ENCODE measurements around the gene DYNC1I1. TPM values are rescaled to one million over a fixed set of nuclear protein-coding genes. Genes with fewer than 3 reads are reported as not detected.

The DYNC1I1 gene
- total and polyA plus RNA-seq, 4 donors, result 0.28 to 0.67 (median 0.39) TPM

- Histone ChIP-seq H3K9ac (ENCODE audit: low read depth in 1 of 2, low read length in 2 of 2) (no peak overlapping the region), H3K4me3 (ENCODE audit: low read depth in 1 of 3, low read length in 3 of 3) (no peak overlapping the region), H3K36me3 (ENCODE audit: control insufficient read depth in 4 of 4, insufficient read depth in 3 of 4, low read depth in 1 of 4, low read length in 3 of 4) (no peaks in the 10 kb centered on the region), H3K4me1 (ENCODE audit: control insufficient read depth in 4 of 4, insufficient read depth in 4 of 4, low read length in 3 of 4) (peaks cover 0 to 1% (median 0%) of the 10 kb centered on the region in 4 donors), H3K9me3 (ENCODE audit: control insufficient read depth in 4 of 4, low read length in 3 of 4) (no peaks in the 10 kb centered on the region), H3K27ac (ENCODE audit: low read depth in 1 of 2, low read length in 2 of 2) (no peak overlapping the region), H3K27me3 (ENCODE audit: control insufficient read depth in 4 of 4, insufficient read depth in 4 of 4, low read length in 3 of 4) (no peaks in the 10 kb centered on the region)
- 74% methylated on average over 6 of the region's 6 CpGs for WGBS
- no peak for DNase-seq (ENCODE audit: low spot score)
- TF ChIP-seq FOXA1 (IDR thresholded peaks at IDR 0.05) (no peak), JUND (IDR thresholded peaks at IDR 0.05) (no peak), TAF1 (conservative IDR thresholded peaks at IDR 0.05) (no peak), RXRA (IDR thresholded peaks at IDR 0.05) (no peak), EGR1 (IDR thresholded peaks at IDR 0.05; ENCODE audit: low read depth in 2 of 2) (no peak), HNF4A (conservative IDR thresholded peaks at IDR 0.05) (no peak), FOXA2 (IDR thresholded peaks at IDR 0.05) (no peak), SP1 (IDR thresholded peaks at IDR 0.05) (no peak), RAD21 (IDR thresholded peaks at IDR 0.05) (no peak), YY1 (IDR thresholded peaks at IDR 0.05) (no peak), NR2F2 (IDR thresholded peaks at IDR 0.05) (no peak), GABPA (IDR thresholded peaks at IDR 0.05 in 1 of 2, conservative IDR thresholded peaks at IDR 0.05 in 1 of 2) (no peak)
- TF ChIP-seq, protein P1, sequence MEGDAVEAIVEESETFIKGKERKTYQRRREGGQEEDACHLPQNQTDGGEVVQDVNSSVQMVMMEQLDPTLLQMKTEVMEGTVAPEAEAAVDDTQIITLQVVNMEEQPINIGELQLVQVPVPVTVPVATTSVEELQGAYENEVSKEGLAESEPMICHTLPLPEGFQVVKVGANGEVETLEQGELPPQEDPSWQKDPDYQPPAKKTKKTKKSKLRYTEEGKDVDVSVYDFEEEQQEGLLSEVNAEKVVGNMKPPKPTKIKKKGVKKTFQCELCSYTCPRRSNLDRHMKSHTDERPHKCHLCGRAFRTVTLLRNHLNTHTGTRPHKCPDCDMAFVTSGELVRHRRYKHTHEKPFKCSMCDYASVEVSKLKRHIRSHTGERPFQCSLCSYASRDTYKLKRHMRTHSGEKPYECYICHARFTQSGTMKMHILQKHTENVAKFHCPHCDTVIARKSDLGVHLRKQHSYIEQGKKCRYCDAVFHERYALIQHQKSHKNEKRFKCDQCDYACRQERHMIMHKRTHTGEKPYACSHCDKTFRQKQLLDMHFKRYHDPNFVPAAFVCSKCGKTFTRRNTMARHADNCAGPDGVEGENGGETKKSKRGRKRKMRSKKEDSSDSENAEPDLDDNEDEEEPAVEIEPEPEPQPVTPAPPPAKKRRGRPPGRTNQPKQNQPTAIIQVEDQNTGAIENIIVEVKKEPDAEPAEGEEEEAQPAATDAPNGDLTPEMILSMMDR (IDR thresholded peaks at IDR 0.05; ENCODE audit: low read depth, low read length, missing input control), result no peak
- TF ChIP-seq, protein P2, sequence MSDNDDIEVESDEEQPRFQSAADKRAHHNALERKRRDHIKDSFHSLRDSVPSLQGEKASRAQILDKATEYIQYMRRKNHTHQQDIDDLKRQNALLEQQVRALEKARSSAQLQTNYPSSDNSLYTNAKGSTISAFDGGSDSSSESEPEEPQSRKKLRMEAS (IDR thresholded peaks at IDR 0.05), result no peak
- TF ChIP-seq, protein P3, sequence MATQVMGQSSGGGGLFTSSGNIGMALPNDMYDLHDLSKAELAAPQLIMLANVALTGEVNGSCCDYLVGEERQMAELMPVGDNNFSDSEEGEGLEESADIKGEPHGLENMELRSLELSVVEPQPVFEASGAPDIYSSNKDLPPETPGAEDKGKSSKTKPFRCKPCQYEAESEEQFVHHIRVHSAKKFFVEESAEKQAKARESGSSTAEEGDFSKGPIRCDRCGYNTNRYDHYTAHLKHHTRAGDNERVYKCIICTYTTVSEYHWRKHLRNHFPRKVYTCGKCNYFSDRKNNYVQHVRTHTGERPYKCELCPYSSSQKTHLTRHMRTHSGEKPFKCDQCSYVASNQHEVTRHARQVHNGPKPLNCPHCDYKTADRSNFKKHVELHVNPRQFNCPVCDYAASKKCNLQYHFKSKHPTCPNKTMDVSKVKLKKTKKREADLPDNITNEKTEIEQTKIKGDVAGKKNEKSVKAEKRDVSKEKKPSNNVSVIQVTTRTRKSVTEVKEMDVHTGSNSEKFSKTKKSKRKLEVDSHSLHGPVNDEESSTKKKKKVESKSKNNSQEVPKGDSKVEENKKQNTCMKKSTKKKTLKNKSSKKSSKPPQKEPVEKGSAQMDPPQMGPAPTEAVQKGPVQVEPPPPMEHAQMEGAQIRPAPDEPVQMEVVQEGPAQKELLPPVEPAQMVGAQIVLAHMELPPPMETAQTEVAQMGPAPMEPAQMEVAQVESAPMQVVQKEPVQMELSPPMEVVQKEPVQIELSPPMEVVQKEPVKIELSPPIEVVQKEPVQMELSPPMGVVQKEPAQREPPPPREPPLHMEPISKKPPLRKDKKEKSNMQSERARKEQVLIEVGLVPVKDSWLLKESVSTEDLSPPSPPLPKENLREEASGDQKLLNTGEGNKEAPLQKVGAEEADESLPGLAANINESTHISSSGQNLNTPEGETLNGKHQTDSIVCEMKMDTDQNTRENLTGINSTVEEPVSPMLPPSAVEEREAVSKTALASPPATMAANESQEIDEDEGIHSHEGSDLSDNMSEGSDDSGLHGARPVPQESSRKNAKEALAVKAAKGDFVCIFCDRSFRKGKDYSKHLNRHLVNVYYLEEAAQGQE (IDR thresholded peaks at IDR 0.05), result no peak
- TF ChIP-seq, protein P4, sequence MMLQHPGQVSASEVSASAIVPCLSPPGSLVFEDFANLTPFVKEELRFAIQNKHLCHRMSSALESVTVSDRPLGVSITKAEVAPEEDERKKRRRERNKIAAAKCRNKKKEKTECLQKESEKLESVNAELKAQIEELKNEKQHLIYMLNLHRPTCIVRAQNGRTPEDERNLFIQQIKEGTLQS (IDR thresholded peaks at IDR 0.05), result no peak
These were observed 227.1 kb downstream of the DYNC1I1 start for GRCh38 chr7:95999481-95999880.

GRCh38 chr7:96004578-96004977 is 232.2 kb downstream of the DYNC1I1 start:
- no peak overlapping the region for H3K4me3 ChIP-seq (ENCODE audit: low read depth in 1 of 3, low read length in 3 of 3)
- no peaks in the 10 kb centered on the region for H3K36me3 ChIP-seq (ENCODE audit: control insufficient read depth in 4 of 4, insufficient read depth in 3 of 4, low read depth in 1 of 4, low read length in 3 of 4)
- no peak for DNase-seq (ENCODE audit: low spot score)
- H3K27me3 ChIP-seq (ENCODE audit: control insufficient read depth in 4 of 4, insufficient read depth in 4 of 4, low read length in 3 of 4), result no peaks in the 10 kb centered on the region
- no peak overlapping the region for H3K9ac ChIP-seq (ENCODE audit: low read depth in 1 of 2, low read length in 2 of 2)
- H3K27ac ChIP-seq (ENCODE audit: low read depth in 1 of 2, low read length in 2 of 2), result no peak overlapping the region
- H3K9me3 ChIP-seq (ENCODE audit: control insufficient read depth in 4 of 4, low read length in 3 of 4), result no peaks in the 10 kb centered on the region
- H3K4me1 ChIP-seq (ENCODE audit: control insufficient read depth in 4 of 4, insufficient read depth in 4 of 4, low read length in 3 of 4), result no peaks in the 10 kb centered on the region
- TF ChIP-seq EGR1 (IDR thresholded peaks at IDR 0.05; ENCODE audit: low read depth in 2 of 2), result no peak
- no peak for TF ChIP-seq HNF4G (IDR thresholded peaks at IDR 0.05)
- TF ChIP-seq FOXA2 (IDR thresholded peaks at IDR 0.05), result no peak
- TF ChIP-seq, protein P4 (IDR thresholded peaks at IDR 0.05), result no peak
- no peak for TF ChIP-seq TAF1 (conservative IDR thresholded peaks at IDR 0.05)
- TF ChIP-seq YY1 (IDR thresholded peaks at IDR 0.05), result no peak
- TF ChIP-seq FOXA1 (IDR thresholded peaks at IDR 0.05), result no peak
- TF ChIP-seq, protein P5, sequence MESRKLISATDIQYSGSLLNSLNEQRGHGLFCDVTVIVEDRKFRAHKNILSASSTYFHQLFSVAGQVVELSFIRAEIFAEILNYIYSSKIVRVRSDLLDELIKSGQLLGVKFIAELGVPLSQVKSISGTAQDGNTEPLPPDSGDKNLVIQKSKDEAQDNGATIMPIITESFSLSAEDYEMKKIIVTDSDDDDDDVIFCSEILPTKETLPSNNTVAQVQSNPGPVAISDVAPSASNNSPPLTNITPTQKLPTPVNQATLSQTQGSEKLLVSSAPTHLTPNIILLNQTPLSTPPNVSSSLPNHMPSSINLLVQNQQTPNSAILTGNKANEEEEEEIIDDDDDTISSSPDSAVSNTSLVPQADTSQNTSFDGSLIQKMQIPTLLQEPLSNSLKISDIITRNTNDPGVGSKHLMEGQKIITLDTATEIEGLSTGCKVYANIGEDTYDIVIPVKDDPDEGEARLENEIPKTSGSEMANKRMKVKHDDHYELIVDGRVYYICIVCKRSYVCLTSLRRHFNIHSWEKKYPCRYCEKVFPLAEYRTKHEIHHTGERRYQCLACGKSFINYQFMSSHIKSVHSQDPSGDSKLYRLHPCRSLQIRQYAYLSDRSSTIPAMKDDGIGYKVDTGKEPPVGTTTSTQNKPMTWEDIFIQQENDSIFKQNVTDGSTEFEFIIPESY (IDR thresholded peaks at IDR 0.05), result no peak
- TF ChIP-seq RAD21 (IDR thresholded peaks at IDR 0.05), result no peak
- TF ChIP-seq, protein P1 (IDR thresholded peaks at IDR 0.05; ENCODE audit: low read depth, low read length, missing input control), result no peak
- TF ChIP-seq SP1 (IDR thresholded peaks at IDR 0.05), result no peak
- TF ChIP-seq JUND (IDR thresholded peaks at IDR 0.05), result no peak
- TF ChIP-seq HNF4A (conservative IDR thresholded peaks at IDR 0.05), result no peak
- TF ChIP-seq GABPA (IDR thresholded peaks at IDR 0.05 in 1 of 2, conservative IDR thresholded peaks at IDR 0.05 in 1 of 2), result no peak
